T-helper 1 cell (primary cell): Measurements from ENCODE around the gene BTBD6.
"Not testable (repeated sequence)": the region's sequence is repeated elsewhere in the genome, so short reads cannot be mapped to it uniquely, and the experiment has no call there.

Experiments used
- DNase-seq, 5 donors: peaks; one replicate each; pipeline ENCODE4 v3.0.0-alpha.2; 2012 to 2020

BTBD6 gene

GRCh38 chr14:105272623-105273022, 24.3 kb downstream of the BTBD6 start:
- no peak for DNase-seq

- DNase-seq = no peak
Measured at GRCh38 chr14:105273062-105273461, 24.7 kb downstream of the BTBD6 start.

DNA sequence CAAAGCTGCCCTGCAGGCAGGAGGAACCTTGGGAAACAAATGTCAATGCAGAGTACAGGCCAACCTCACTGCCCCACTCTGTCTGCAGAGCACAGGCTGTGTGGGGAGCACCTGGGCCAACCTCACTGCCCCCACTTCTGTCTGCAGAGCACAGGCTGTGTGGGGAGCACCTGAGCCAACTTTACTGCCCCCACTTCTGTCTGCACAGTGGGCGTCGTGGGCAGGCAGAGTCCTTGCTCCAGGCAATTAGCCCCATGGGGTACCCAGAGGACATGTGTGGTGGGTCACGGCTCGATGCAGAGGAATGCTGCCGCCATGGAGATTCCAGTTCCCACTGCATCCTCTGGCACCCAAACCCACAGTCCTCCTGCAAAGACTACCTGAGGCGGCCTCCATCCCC, 26.3 kb downstream of the BTBD6 start:
- DNase-seq = no peak

DNA sequence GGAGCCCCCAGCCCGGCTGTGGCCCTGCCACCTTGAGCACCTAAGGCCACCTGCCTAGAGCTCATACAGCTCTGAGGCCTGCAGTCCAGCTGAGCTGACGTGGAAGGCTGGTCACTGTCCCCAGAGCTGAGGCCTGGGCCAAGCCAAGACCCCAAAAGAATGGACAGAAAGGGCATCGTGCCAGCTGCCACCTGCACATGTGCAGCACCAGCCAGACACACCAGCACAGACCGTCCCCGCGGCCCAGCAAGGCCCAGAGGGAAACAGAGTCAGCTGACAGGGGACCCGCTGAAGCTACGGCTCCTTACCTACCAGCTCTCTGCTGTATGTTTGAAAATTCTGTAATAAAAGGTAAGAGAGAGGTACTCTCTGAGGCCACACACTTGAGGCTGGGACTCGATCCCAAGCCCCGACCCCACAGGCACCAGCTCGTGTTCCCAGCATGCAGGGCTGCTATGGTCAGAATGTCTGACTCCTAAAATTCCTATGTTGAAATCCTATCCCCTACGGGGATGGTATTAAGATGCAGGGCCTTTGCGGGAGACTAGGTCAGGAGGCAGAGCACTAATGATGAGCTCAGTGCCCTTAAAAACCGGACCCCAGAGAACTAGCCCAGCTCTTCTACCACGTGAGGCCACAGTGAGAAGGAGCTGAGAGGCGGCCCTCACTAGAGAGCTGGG, 27.1 kb downstream of the BTBD6 start:
- no peak for DNase-seq

GRCh38 chr14:105277448-105277847, 29.1 kb downstream of the BTBD6 start:
- not testable (repeated sequence) for DNase-seq

DNA sequence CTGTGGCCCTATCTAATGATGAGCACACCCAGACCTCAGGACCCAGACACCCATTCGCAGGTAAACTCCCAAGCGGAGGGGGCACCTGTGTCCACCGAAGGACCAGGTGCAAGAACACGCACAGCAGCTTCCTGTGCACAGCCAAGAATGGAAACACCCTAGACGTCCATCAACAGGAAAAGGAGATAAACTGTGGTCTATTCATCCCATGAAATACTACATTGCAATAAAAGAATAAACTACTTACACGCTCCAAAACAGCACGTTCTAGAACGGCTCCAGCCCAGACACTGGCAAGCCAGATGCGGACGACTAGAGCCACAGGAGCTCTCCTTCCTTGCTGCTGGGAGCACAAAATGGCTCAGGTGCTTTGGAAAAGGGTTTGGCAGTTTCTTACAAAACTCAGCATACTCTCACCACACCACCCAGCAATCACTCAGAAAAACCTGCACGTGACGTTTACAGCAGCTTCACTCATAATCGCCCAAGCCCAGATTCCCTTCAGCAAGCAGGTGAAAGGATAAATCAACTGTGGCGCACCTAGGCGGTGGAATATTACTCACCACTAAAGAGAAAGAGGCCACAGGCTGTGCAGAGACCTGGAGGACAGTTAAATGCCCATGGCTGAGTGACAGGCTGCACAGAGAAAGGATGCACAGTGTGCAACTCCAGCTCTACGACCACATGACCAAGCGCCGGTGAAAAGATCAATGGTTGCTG, 31.5 kb downstream of the BTBD6 start:
- no peak for DNase-seq

DNA sequence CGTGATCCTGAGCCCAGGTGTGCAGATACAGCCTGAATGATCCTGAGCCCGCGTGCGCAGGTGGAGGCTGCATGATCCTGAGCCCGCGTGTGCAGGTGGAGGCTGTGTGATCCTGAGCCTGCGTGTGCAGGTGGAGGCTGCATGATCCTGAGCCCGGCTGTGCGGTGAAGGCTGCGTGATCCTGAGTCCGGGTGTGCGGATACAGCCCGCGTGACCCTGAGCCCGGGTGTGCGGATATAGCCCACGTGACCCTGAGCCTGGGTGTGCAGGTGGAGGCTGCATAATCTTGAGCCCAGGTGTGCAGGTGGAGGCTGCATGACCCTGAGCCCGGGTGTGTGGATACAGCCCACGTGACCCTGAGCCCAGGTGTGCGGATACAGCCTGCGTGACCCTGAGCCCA, 32.2 kb downstream of the BTBD6 start:
- no peak for DNase-seq

DNA sequence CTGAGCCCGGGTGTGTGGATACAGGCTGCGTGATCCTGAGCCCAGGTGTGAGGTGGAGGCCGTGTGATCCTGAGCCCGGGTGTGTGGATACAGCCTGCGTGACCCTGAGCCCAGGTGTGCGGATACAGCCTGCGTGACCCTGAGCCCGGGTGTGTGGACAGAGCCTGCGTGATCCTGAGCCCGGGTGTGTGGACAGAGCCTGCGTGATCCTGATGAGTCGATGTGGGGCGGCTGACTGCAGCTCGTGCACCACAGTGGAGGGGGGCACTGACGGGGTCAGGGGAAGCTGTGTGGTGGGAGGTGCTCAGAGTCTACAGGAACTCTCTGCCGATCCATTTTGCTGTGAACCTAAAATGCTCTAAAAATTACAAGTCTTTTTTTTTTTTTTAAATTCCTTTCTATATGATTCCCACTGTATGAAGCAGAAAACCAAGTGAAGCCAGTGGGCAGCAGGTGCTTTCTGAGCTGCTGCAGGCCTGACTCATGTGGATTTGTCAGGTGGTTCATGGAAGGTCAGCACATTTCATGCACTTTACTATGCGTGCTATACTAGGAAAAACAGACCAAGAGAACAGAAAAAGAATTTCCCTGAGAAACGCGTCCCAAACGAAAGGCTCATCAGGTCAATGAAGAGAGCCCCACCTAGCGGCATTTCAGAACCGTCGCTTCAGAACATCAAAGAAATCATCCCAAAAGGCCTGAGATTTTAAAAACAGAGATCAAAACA, 33.2 kb downstream of the BTBD6 start:
- DNase-seq = peak in 2 of 5 donors; percentile 21 to 28

GRCh38 chr14:105282098-105282725, 33.9 kb downstream of the BTBD6 start:
- no peak for DNase-seq

DNA sequence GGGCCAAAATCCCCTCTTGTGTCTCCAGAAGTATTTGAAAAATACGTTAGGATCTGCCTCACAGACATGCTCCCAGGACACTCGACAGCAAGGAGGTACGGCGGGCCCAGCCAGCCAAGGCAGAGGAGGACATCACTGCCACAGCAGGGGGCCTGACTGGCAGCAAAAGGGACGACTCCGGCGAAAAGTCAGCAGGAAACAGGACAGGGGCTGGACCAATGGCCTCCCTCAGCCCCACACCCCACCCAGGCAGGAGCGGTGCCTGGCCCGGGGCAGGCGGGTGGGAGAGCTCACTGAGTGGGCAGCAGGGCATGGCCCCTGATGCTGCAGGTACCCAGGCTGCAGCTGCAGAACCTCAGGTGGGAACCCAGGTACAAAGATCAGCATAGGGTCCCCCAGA, 34.7 kb downstream of the BTBD6 start:
- DNase-seq = no peak

DNA sequence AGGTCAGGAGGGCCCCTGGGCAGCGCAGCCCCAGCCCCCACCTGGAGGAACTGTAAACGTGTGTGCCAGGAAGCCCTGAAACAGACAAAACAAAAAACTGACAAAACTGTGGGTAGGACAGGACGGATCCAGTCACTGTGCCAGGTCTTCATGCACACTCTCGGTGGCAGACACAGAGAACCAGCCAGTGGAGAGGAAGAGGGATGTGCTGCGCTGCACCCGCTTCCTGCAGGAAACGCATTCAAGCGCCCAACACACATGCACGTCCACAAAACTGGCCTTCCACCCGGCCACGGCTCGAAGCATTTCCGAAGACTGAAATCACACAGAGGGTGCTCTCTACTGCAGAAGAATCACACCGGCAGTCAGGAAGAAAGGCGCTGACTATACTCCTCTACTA, 35.6 kb downstream of the BTBD6 start:
- DNase-seq = peak in 1 of 5 donors; percentile 45

DNA sequence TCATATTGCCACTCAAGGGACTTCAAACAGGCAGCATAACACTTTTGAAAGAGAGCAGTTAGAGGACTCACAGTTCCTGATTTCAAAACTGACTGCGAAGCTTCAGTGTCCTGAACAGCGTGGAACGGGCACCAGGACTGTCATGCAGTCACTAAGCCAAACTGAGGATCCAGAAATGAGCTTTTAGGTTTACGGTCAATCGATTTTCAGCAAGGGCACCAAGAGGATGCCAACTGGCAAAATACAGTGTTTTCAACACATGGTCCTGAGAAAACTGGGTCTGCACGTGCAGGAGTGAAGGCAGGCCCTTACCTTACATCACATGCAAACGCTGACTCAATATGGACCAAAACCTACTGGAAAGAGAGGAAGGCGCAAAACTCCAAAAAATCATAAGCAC, 36.8 kb downstream of the BTBD6 start:
- DNase-seq = no peak

GRCh38 chr14:105286759-105287144, 38.4 kb downstream of the BTBD6 start:
- no peak for DNase-seq

DNA sequence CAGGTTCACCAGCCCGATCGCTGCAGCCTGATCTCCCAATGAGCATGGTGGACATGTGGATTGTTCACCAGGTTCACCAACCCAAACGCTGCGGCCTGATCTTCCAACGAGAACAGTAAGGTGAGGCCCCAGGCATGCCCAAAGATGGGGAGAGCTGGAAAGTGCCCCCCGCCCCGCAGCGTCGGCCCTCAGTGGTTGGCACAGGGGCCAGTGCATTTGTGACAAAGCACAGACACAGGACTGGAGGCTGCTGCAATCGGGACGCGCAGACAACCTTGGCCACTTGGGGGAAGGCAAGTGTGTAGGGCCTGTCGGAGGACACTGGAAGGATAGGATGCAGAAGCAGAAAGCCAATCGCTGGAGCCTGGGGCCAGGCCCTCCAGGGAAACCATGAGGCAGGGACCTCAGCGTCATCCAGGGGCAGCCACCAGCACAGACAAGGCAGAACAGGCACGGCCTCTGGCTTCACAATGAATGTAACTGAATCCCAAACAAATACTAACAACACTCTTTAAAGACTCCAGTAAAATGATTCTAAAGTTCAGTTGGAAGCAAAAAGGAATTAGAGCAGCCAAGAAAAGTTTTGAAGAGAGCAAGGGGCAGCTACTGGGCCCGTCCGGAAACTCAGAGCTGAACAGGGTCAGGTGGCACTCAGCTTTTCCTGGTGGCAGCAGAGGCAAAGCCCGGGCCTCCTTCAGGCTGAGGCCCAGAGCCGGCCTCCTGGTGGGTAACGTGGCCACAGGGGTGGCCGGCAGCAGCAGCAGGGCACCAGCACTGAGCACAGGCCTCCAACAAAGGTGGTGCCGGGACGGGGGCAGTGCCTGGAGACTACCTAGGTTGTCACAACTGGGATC, 39.1 kb downstream of the BTBD6 start:
- no peak for DNase-seq

DNA sequence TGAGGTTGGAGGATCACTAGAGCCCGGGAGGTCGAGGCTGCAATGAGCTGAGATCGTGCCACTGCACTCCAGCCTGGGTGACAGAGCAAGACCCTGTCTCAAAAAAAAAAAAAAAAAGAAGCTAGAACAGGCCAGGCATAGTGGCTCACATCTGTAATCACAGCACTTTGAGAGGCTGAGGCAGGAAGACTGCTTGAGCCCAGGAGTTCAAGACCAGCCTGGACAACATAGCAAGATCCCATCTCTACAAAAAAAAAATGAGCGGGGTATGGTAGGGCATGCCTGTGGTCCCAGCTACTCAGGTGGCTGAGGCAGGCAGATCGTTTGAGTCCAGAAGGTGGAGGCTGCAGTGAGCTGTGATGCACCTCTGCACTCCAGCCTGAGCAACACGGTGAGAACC, 40.6 kb downstream of the BTBD6 start:
- not testable (repeated sequence) for DNase-seq

- peak in 1 of 5 donors; percentile 40 for DNase-seq
Measured at GRCh38 chr14:105290621-105291346, 42.5 kb downstream of the BTBD6 start.

- peak in 1 of 5 donors; percentile 72 for DNase-seq
Measured at GRCh38 chr14:105292826-105293711, 44.7 kb downstream of the BTBD6 start.

- DNase-seq = peak in 4 of 5 donors; percentile 36 to 81 (median 52)
Measured at GRCh38 chr14:105294142-105294597, 45.8 kb downstream of the BTBD6 start.

GRCh38 chr14:105297311-105297710, 49.0 kb downstream of the BTBD6 start:
- DNase-seq = not testable (repeated sequence)
